ENCODE data around the gene FBXW9. TPM values are rescaled to one million over a fixed set of nuclear protein-coding genes. Genes with fewer than 3 reads are reported as not detected.

FBXW9 gene
- total and polyA plus RNA-seq, 2 of the 13 experiments (the other 11 are each of a cell fraction or from before 2014, with no cell fraction given), result 5.7 to 6.1 TPM

- ATAC-seq, result peak; percentile 20; the same call in 2 of the 3 replicates
- H3K27me3 ChIP-seq (ENCODE audit: control insufficient read depth in 1 of 2, insufficient read depth in 2 of 2, low read length in 2 of 2), result no peaks in the 10 kb centered on the region
- H3K79me2 ChIP-seq (ENCODE audit: insufficient read depth, low read length), result no peaks in the 10 kb centered on the region
- no peak overlapping the region for H3K4me3 ChIP-seq (replicated peaks in 1 of 3; ENCODE audit: insufficient read depth in 1 of 3, low read depth in 2 of 3, low read length in 3 of 3)
- H3K36me3 ChIP-seq (replicated peaks in 1 of 2; ENCODE audit: control insufficient read depth in 1 of 2, insufficient read depth in 2 of 2, low read length in 2 of 2), result peaks cover 0 to 5% of the 10 kb centered on the region in 2 experiments; a peak in 1 of 5 replicates
- no peaks in the 10 kb centered on the region for H3K4me1 ChIP-seq (ENCODE audit: insufficient read depth, low read length)
- no peak overlapping the region for H3K4me2 ChIP-seq (ENCODE audit: low read depth, low read length)
- no peak for DNase-seq (ENCODE audit: low spot score)
- intact Hi-C loops (cut with micrococcal nuclease; ENCODE audit: unreplicated experiment) (no loop called here), in situ Hi-C loops (cut with HindIII; ENCODE audit: extremely low pct_ligation_motif_present, low pct_unique_long_range_greater_than_20kb) (no loop called here)
- H2AFZ ChIP-seq (ENCODE audit: low read length), result no peak overlapping the region
- no peaks in the 10 kb centered on the region for H3K9me3 ChIP-seq (ENCODE audit: low read length)
- no peak for FAIRE-seq
- H3K27ac ChIP-seq (ENCODE audit: extremely low read length, insufficient read depth, low read length), result no peak overlapping the region
- no peak for TF ChIP-seq ZBTB37 (CRISPR knock-in tag; IDR thresholded peaks at IDR 0.05)
- no peak for TF ChIP-seq DNMT1 (CRISPR knock-in tag; IDR thresholded peaks at IDR 0.05)
- no peak for TF ChIP-seq KDM4B (CRISPR knock-in tag; IDR thresholded peaks at IDR 0.05)
- TF ChIP-seq THAP8 (CRISPR knock-in tag; IDR thresholded peaks at IDR 0.05; ENCODE audit: borderline replicate concordance), result no peak
- TF ChIP-seq ZBTB7B (CRISPR knock-in tag; IDR thresholded peaks at IDR 0.05), result no peak
- no peak for TF ChIP-seq SIX1 (CRISPR knock-in tag; IDR thresholded peaks at IDR 0.05; ENCODE audit: borderline replicate concordance)
- CTCF ChIA-PET (ENCODE audit: low intra/inter-chr PET ratio, low total read pairs), result no interaction called here
- no TSS peak for BruUV-seq (replicated peaks)
- H4K20me1 ChIP-seq (ENCODE audit: insufficient read depth, low read length), result no peaks in the 10 kb centered on the region
- POLR2A ChIA-PET, result no interaction called here
- no peak overlapping the region for H3K9ac ChIP-seq (ENCODE audit: insufficient read depth, low read depth, low read length)
- WGBS (ENCODE audit: low lambda C conversion rate), result 96% methylated on average over 11 of the region's 26 CpGs
Observed at GRCh38 chr19:12689581-12690216, 6.7 kb downstream of the FBXW9 start.

- in situ Hi-C loops (cut with HindIII; ENCODE audit: extremely low pct_ligation_motif_present, low pct_unique_long_range_greater_than_20kb) (no loop called here), intact Hi-C loops (cut with micrococcal nuclease; ENCODE audit: unreplicated experiment) (no loop called here)
- FAIRE-seq (no peak), ATAC-seq (no peak; the same call in 2 of the 3 replicates), DNase-seq (ENCODE audit: low spot score) (no peak)
- no TSS peak for BruUV-seq (replicated peaks)
- Histone ChIP-seq H3K36me3 (replicated peaks in 1 of 2; ENCODE audit: control insufficient read depth in 1 of 2, insufficient read depth in 2 of 2, low read length in 2 of 2) (peaks cover 0 to 5% of the 10 kb centered on the region in 2 experiments; a peak in 1 of 5 replicates), H3K4me3 (replicated peaks in 1 of 3; ENCODE audit: insufficient read depth in 1 of 3, low read depth in 2 of 3, low read length in 3 of 3) (no peak overlapping the region), H3K9me3 (ENCODE audit: low read length) (no peaks in the 10 kb centered on the region), H3K79me2 (ENCODE audit: insufficient read depth, low read length) (no peaks in the 10 kb centered on the region), H3K9ac (ENCODE audit: insufficient read depth, low read depth, low read length) (no peak overlapping the region), H3K27ac (ENCODE audit: extremely low read length, insufficient read depth, low read length) (no peak overlapping the region), H3K27me3 (ENCODE audit: control insufficient read depth in 1 of 2, insufficient read depth in 2 of 2, low read length in 2 of 2) (no peaks in the 10 kb centered on the region), H4K20me1 (ENCODE audit: insufficient read depth, low read length) (no peaks in the 10 kb centered on the region), H2AFZ (ENCODE audit: low read length) (no peak overlapping the region), H3K4me1 (ENCODE audit: insufficient read depth, low read length) (no peaks in the 10 kb centered on the region), H3K4me2 (ENCODE audit: low read depth, low read length) (no peak overlapping the region)
- ChIA-PET POLR2A (no interaction called here), CTCF (ENCODE audit: low intra/inter-chr PET ratio, low total read pairs) (no interaction called here)
- 94% methylated on average over 7 of the region's 12 CpGs for WGBS (ENCODE audit: low lambda C conversion rate)
- TF ChIP-seq ZNF543 (CRISPR knock-in tag; IDR thresholded peaks at IDR 0.05) (no peak), ZNF234 (CRISPR knock-in tag; conservative IDR thresholded peaks at IDR 0.05) (no peak), HNRNPH1 (optimal IDR thresholded peaks at IDR 0.05; ENCODE audit: low read depth, low read length) (no peak), TRAFD1 (CRISPR knock-in tag; IDR thresholded peaks at IDR 0.05; ENCODE audit: borderline replicate concordance) (no peak), AGO2 (optimal IDR thresholded peaks at IDR 0.05; ENCODE audit: low read depth, low read length) (peak; percentile 50), JDP2 (CRISPR knock-in tag; IDR thresholded peaks at IDR 0.05; ENCODE audit: borderline replicate concordance) (no peak), ZSCAN5A (CRISPR knock-in tag; IDR thresholded peaks at IDR 0.05; ENCODE audit: borderline replicate concordance) (no peak)
Observed at GRCh38 chr19:12689012-12689411, 7.4 kb downstream of the FBXW9 start.
